PC-9 (cell line): ENCODE results near the gene GNA12.

Experiments
- EZH2 ChIP-seq: fragments of 200-600 bp; sonication (generic); IDR thresholded peaks from 2 replicates; pipeline ENCODE4 v1.8.0; 2017; ENCODE audit warnings: antibody characterized with exemption, low read depth
- TF ChIP-seq, protein P1 (sequence below): fragments of 200-600 bp; sonication (generic); conservative IDR thresholded peaks from 2 replicates; pipeline ENCODE4 v1.6.1; 2017; ENCODE audit warnings: mixed run types, antibody characterized with exemption, mild to moderate bottlenecking, moderate library complexity

GRCh38 chr7:2732388-2732787, 111.7 kb downstream of the GNA12 start:
- TF ChIP-seq, protein P1, sequence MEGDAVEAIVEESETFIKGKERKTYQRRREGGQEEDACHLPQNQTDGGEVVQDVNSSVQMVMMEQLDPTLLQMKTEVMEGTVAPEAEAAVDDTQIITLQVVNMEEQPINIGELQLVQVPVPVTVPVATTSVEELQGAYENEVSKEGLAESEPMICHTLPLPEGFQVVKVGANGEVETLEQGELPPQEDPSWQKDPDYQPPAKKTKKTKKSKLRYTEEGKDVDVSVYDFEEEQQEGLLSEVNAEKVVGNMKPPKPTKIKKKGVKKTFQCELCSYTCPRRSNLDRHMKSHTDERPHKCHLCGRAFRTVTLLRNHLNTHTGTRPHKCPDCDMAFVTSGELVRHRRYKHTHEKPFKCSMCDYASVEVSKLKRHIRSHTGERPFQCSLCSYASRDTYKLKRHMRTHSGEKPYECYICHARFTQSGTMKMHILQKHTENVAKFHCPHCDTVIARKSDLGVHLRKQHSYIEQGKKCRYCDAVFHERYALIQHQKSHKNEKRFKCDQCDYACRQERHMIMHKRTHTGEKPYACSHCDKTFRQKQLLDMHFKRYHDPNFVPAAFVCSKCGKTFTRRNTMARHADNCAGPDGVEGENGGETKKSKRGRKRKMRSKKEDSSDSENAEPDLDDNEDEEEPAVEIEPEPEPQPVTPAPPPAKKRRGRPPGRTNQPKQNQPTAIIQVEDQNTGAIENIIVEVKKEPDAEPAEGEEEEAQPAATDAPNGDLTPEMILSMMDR = no peak
- TF ChIP-seq EZH2 = no peak
